ENCODE measurements around the gene CORT. TPM values are rescaled to one million over a fixed set of nuclear protein-coding genes. Genes with fewer than 3 reads are reported as not detected.

The CORT gene
- total RNA-seq, 1 experiment from 2014 or later = 1.6 TPM

GRCh38 chr1:10419351-10419750 is 30.5 kb upstream of the CORT start:
- Histone ChIP-seq H3F3A (ENCODE audit: insufficient read depth, low read depth) (peaks cover 51% of the 10 kb centered on the region), H3K27me3 (ENCODE audit: insufficient read depth, low read depth) (no peaks in the 10 kb centered on the region), H3K9me2 (ENCODE audit: insufficient read depth) (no peaks in the 10 kb centered on the region), H3K4me1 (replicated peaks; ENCODE audit: insufficient read depth) (peaks cover 23% of the 10 kb centered on the region), H3K4me2 (no peak overlapping the region), H3K36me3 (ENCODE audit: low read depth) (peaks cover 28% of the 10 kb centered on the region), H3K9me3 (ENCODE audit: insufficient read depth, low read depth) (no peaks in the 10 kb centered on the region), H2AFZ (no peak overlapping the region), H3K79me2 (ENCODE audit: low read depth) (peaks cover 15% of the 10 kb centered on the region), H3K4me3 (no peak overlapping the region), H4K20me1 (ENCODE audit: insufficient read depth) (no peaks in the 10 kb centered on the region), H3K27ac (peak overlapping the region; percentile 19; the same call in 1 of the 2 replicates)
- POLR2A ChIA-PET (ENCODE audit: unreplicated experiment) = no interaction called here
- CTCF ChIA-PET = no interaction called here
- BruUV-seq (replicated peaks) = no TSS peak
- no peak for DNase-seq
- TF ChIP-seq EZH2 (IDR thresholded peaks at IDR 0.05; ENCODE audit: low read depth) = no peak
- TF ChIP-seq, protein P1, sequence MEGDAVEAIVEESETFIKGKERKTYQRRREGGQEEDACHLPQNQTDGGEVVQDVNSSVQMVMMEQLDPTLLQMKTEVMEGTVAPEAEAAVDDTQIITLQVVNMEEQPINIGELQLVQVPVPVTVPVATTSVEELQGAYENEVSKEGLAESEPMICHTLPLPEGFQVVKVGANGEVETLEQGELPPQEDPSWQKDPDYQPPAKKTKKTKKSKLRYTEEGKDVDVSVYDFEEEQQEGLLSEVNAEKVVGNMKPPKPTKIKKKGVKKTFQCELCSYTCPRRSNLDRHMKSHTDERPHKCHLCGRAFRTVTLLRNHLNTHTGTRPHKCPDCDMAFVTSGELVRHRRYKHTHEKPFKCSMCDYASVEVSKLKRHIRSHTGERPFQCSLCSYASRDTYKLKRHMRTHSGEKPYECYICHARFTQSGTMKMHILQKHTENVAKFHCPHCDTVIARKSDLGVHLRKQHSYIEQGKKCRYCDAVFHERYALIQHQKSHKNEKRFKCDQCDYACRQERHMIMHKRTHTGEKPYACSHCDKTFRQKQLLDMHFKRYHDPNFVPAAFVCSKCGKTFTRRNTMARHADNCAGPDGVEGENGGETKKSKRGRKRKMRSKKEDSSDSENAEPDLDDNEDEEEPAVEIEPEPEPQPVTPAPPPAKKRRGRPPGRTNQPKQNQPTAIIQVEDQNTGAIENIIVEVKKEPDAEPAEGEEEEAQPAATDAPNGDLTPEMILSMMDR (conservative IDR thresholded peaks at IDR 0.05) = no peak
- intact Hi-C loops (cut with micrococcal nuclease; ENCODE audit: unreplicated experiment) = no loop called here

DNA sequence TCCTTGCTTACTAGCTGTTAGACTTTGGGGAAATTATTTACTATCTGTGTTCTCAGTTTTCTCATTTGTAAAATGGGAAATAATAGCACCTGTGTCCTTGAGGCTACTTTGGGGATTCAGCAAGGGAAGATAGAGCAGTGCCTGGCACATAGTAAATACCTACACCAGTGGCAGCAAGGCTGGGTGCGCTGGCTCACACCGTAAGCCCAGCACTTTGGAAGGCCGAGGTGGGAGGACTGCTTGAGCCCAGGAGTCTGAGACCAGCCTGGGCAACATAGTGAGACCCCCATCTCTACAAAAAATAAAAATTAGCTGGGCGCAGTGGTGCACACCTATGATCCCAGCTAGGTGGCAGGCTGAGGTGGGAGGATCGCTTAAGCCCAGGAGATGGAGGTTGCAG is 28.2 kb upstream of the CORT start:
- POLR2A ChIA-PET (ENCODE audit: unreplicated experiment) = interaction anchor here (0.6 kb wide), 2 partner anchors 35 to 210 kb away, joined by 3 to 5 read pairs; no protein-coding TSS in a partner anchor
- H3K4me3 ChIP-seq = no peak overlapping the region
- CTCF ChIA-PET = no interaction called here
- no peaks in the 10 kb centered on the region for H3K9me2 ChIP-seq (ENCODE audit: insufficient read depth)
- H3K27me3 ChIP-seq (ENCODE audit: insufficient read depth, low read depth) = no peaks in the 10 kb centered on the region
- H4K20me1 ChIP-seq (ENCODE audit: insufficient read depth) = no peaks in the 10 kb centered on the region
- no TSS peak for BruUV-seq (replicated peaks)
- peaks cover 32% of the 10 kb centered on the region; the same call in 1 of the 2 replicates for H3F3A ChIP-seq (ENCODE audit: insufficient read depth, low read depth)
- H3K9me3 ChIP-seq (ENCODE audit: insufficient read depth, low read depth) = no peaks in the 10 kb centered on the region
- no peak overlapping the region for H3K4me2 ChIP-seq
- TF ChIP-seq EZH2 (IDR thresholded peaks at IDR 0.05; ENCODE audit: low read depth) = no peak
- TF ChIP-seq, protein P1 (conservative IDR thresholded peaks at IDR 0.05) = no peak
- peaks cover 14% of the 10 kb centered on the region for H3K36me3 ChIP-seq (ENCODE audit: low read depth)
- no peak for DNase-seq
- H3K27ac ChIP-seq = no peak overlapping the region; the same call in 1 of the 2 replicates
- H2AFZ ChIP-seq = no peak overlapping the region
- peaks cover 5% of the 10 kb centered on the region; the same call in 1 of the 2 replicates for H3K79me2 ChIP-seq (ENCODE audit: low read depth)
- intact Hi-C loops (cut with micrococcal nuclease; ENCODE audit: unreplicated experiment) = no loop called here
- peaks cover 3% of the 10 kb centered on the region for H3K4me1 ChIP-seq (replicated peaks; ENCODE audit: insufficient read depth)

DNA sequence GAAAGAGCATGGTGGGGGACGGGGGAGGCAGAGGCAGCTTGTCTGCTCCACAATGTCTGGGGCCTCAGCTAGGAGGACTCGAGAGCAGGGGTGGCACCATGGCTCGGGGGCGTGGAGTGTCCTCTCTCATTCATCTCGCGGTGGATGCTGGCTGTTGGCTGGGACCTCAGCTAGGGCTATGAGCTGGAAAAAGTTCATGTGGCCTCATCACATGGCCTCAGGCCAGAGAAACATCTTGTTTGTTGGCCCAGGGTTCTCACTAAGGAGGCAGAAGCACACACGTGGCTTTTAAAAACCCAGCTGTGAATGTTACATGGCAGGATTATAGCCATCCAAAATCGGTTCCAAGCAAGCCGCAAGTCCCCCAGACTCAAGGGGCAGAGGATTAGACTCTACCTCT is 25.8 kb upstream of the CORT start:
- Histone ChIP-seq H4K20me1 (ENCODE audit: insufficient read depth) (no peaks in the 10 kb centered on the region), H3K36me3 (ENCODE audit: low read depth) (no peaks in the 10 kb centered on the region), H3K9me3 (ENCODE audit: insufficient read depth, low read depth) (no peaks in the 10 kb centered on the region), H3K4me3 (no peak overlapping the region), H3K9me2 (ENCODE audit: insufficient read depth) (no peaks in the 10 kb centered on the region), H3K79me2 (ENCODE audit: low read depth) (no peaks in the 10 kb centered on the region), H3K27me3 (ENCODE audit: insufficient read depth, low read depth) (no peaks in the 10 kb centered on the region), H3K27ac (no peak overlapping the region), H3K4me2 (no peak overlapping the region), H3K4me1 (replicated peaks; ENCODE audit: insufficient read depth) (peaks cover 3% of the 10 kb centered on the region; the same call in 1 of the 2 replicates), H2AFZ (no peak overlapping the region), H3F3A (ENCODE audit: insufficient read depth, low read depth) (peaks cover 14% of the 10 kb centered on the region; the same call in 1 of the 2 replicates)
- no TSS peak for BruUV-seq (replicated peaks)
- intact Hi-C loops (cut with micrococcal nuclease; ENCODE audit: unreplicated experiment) = no loop called here
- TF ChIP-seq, protein P1 (conservative IDR thresholded peaks at IDR 0.05) = no peak
- TF ChIP-seq EZH2 (IDR thresholded peaks at IDR 0.05; ENCODE audit: low read depth) = no peak
- ChIA-PET CTCF (no interaction called here), POLR2A (ENCODE audit: unreplicated experiment) (interaction anchor here (0.6 kb wide), 1 partner anchor 64 kb away, joined by 30 read pairs; no protein-coding TSS in a partner anchor)
- no peak for DNase-seq

Measured in PC-9 (cell line).